Stimulated activated CD4-positive, alpha-beta T cell treated with anti-CD3 and anti-CD28 coated beads, Interleukin-4, amount 100 ng/mL, for 4 hours (primary cell): ENCODE data around the gene SMCR8.
"Not testable (repeated sequence)": the region's sequence is repeated elsewhere in the genome, so short reads cannot be mapped to it uniquely, and the experiment has no call there.

Experiments
- DNase-seq, 2 experiments: peaks; one replicate each; pipeline ENCODE4 v3.0.0-alpha.2; 2020

Gene SMCR8

DNA sequence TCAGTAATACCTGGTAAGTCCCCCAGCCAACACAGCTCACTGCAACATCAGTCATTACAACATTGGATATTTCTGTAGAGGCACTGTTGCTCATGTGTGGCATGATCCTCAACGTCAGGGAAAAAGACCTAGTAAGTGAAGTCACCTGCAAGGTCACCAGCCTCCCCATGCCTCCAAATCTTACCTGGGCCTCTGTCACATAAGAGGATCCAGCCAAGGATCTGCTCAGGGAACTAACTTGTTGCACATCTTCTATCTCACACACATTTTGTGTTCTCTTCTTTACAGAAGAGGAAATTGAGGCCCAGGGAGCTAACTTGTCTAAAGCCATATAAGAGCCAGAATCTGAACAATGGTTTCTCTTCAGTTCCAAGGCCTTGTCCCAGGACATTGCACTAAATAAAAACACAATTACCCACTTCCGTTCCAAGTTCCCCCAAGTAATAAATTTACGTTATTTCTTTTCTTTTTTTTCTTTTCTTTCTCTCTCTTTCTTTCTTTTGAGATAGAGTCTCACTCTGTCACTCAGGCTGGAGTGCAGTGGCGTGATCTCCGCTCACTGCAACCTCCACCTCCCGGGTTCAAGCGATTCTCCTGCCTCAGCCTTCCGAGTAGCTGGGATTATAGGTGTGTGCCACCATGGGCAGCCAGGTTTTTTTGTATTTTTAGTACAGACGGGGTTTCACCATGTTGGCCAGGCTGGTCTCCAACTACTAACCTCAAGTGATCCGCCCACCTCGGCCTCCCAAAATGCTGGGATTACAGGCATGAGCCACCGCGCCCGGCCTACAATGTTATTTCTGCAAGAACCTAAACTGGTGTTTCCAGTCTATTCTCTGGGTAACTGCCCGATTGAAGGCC lies 47.0 kb downstream of the SMCR8 start:
- no peak for DNase-seq

DNA sequence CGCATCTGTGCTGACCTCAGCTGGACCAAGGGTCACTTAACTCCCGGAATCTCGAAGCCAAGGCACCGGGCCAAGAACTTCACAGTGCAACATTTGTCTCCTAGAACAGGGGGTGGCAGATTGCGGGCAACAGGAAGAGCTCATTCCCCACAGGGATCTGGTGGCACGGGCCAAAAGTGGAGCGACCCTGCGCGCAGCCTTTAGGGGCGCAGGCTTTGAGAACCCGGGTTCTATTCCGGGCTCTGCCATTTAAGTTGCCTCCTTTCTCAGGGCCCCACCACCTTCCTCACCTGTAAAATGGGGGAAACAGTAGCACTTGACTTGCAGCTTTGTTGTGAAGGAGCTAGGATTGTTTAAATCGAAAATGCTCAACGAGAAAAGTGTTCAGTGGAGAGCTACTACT lies 47.6 kb downstream of the SMCR8 start:
- peak in 1 of 2 experiments; percentile 5 for DNase-seq

DNA sequence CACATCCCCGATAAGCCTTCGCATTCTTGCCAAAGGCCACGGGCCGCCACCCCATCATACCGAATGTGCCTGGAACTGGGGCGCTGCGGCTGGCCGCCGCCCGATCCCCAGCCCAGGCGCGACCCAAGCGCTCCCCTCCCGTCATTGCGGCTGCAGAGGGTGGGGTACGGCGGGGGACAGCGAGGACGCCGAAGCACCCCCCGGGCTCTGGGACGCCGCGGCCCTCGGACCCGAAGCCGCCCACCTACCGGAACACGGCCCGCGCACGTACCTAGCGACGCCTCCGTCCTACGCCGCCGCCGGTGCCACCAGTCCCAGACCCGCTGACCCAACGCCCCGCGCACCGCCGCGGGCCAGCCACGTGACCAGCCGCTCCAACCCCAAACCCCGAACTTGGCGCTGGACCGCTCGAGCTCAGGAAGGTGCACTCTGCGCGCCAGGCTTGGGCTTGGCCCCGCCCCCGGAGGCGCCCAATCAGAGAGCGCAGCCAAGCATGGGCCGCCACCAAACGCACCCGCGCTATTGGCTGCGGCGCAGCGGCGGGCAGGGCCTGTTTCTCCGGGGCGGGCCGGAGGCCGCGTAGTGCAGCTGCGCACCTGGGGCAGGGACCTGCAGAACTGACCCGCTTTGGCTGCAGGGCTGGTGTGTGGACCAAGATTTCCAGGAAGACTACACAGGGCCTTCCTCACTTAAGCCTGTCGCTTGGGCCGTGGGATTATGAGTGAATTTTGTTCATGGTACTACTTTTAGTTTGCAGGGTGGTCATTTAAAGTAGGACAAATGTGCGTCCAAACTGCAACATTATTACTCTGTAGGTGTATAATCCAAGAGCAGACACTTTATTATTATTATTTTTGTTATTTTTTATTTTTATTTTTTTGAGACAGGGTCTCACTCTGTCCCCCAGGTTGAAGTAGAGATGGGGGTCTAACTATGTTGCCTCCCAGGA lies 48.3 kb downstream of the SMCR8 start, which contains the start of gene SHMT1:
SHMT1 (minus strand) TSS at position 450 of the 949 bp plus-strand sequence. CDS start 7,569 bp downstream, outside the sequence.
- peak; percentile 86 to 90 for DNase-seq

DNA sequence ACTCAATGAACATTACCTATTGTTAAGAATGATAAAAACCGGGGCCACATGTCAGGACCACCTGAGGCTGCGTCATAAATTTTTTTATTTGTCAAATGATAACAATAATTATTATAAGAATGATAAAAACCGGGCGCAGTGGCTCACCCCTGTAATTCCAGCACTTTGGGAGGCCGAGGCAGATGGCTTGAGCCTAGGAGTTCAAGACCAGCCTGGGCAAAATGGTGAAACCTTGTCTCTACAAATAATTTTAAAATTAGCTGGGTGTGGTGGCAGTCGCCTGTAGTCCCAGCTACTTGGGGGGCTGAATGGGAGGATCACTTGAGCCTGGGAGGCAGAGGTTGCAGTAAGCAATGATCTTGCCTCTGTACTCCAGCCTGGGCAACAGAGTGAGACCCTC lies 49.1 kb downstream of the SMCR8 start:
- no peak for DNase-seq

DNA sequence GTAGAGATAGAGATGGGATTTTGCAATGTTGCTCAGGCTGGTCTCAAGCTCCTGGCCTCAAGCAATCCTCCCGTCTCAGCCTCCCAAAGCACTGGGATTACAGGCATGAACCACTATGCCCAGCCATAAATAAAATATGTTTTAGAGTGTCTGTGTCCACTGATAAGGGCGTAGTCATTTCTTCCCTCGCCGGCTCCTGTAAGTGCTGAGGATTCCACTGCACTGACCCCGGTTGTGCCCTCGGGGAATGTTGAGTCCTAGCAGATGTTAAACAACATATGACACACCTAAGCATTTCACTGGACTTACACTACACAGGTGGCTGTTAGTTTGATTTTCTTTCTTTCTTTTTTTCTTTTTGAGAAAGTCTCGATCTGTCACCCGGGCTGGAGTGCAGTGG lies 53.9 kb downstream of the SMCR8 start:
- DNase-seq = no peak

DNA sequence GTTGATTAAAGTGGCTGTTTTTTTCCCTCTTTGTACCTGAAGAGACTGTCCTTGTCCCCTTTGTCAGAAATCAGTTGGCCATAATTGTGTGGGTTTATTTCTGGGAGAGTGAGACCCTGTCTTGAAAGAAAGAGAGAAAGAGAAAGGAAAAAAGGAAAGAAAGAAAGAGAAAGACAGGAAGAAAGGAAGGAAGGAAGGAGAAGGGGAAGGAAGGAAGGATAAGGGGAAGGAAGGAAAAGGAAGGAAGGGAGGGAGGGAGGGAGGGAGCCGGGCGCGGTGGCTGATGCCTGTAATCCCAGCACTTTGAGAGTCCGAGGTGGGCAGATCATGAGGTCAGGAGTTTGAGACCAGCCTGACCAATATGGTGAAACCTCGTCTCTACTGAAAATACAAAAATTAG lies 55.7 kb downstream of the SMCR8 start:
- DNase-seq = no peak

DNA sequence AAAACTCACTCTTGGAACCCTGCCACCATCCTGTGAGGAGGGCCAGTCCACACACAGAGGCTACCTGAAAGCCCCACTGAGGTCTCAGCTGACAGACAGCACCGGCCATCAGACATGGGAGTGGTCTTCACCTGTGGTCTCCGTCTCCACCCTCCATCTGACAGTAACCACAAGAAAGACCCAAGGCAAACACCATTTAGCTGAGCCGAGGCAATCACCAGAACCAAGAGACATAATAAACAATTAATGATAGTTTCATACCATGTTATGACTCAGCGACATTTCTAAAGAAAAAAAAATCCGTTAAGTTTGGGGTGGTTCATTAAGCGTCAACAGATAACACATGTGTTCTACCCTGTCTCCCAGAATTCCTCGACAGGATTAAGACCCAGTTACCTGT lies 56.4 kb downstream of the SMCR8 start:
- no peak for DNase-seq

DNA sequence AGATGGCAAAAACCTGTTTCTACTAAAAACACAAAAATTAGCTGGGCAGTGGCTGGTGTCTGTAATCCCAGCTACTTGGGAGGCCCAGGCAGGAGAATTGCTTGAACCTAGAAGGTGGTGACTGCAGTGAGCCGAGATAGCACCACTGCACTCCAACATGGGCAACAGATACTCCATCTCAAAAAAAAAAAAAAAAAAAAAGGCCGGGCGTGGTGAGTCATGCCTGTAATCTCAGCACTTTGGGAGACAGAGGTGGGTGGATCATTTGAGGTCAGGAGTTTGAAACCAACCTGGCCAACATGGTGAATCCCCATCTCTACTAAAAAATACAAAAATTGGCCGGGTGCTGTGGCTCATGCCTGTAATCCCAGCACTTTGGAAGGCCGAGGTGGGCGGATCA lies 58.1 kb downstream of the SMCR8 start:
- DNase-seq = not testable (repeated sequence)

DNA sequence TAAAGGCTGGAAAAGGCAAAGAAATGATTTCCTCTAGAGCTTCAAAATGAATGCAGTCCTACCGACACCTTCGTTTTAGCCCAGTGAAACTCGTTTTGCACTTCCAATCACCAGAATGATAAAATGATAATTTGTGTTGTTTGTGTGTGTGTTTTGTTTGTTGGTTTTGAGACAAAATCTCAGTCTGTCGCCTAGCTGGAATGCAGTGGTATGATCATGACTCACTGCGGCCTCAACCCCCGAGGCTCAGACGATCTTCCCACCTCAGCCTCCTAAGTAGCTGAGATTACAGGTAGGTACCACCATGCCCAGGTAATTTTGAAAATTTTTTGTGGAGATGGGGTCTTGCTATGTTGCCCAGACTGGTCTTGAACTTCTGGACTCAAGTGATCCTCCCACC lies 59.1 kb downstream of the SMCR8 start:
- no peak for DNase-seq
